AG10803 (cell line): ENCODE measurements around the gene RERE.

Experiments used
- DNase-seq: peaks from one replicate; pipeline ENCODE4 v3.0.0; 2010; ENCODE audit warnings: low read depth
- H3K4me3 ChIP-seq: 2 replicates; pipeline ENCODE4 v1.5.1; 2011; ENCODE audit warnings: mild to moderate bottlenecking, low read length, control low read depth
- CTCF ChIP-seq: conservative IDR thresholded peaks from 2 replicates; pipeline ENCODE4 v1.5.1; 2011; ENCODE audit warnings: mild to moderate bottlenecking, low read length, control low read depth, inconsistent platforms

RERE gene

GRCh38 chr1:8438489-8438888 lies 379.0 kb downstream of the RERE start:
- DNase-seq = no peak
- TF ChIP-seq CTCF = no peak
- no peak overlapping the region for H3K4me3 ChIP-seq

GRCh38 chr1:8437347-8437746 lies 380.1 kb downstream of the RERE start:
- no peak for DNase-seq
- no peak for TF ChIP-seq CTCF
- no peak overlapping the region for H3K4me3 ChIP-seq

GRCh38 chr1:8435569-8436071 lies 381.8 kb downstream of the RERE start:
- DNase-seq = no peak
- no peak for TF ChIP-seq CTCF
- H3K4me3 ChIP-seq = no peak overlapping the region

GRCh38 chr1:8434101-8434500 lies 383.3 kb downstream of the RERE start:
- no peak overlapping the region for H3K4me3 ChIP-seq
- TF ChIP-seq CTCF = no peak
- DNase-seq = no peak

- DNase-seq = no peak
- TF ChIP-seq CTCF = no peak
- H3K4me3 ChIP-seq = no peak overlapping the region
Observed at GRCh38 chr1:8431784-8432183, 385.7 kb downstream of the RERE start.

GRCh38 chr1:8431019-8431418 lies 386.4 kb downstream of the RERE start:
- H3K4me3 ChIP-seq = no peak overlapping the region
- no peak for TF ChIP-seq CTCF
- DNase-seq = no peak

GRCh38 chr1:8430476-8430875 lies 387.0 kb downstream of the RERE start:
- no peak for TF ChIP-seq CTCF

More at GRCh38 chr1:8430476-8430875, 387.0 kb downstream of the RERE start:
- no peak overlapping the region for H3K4me3 ChIP-seq
- no peak for DNase-seq
